ENCODE results near the gene FYN.

DNA sequence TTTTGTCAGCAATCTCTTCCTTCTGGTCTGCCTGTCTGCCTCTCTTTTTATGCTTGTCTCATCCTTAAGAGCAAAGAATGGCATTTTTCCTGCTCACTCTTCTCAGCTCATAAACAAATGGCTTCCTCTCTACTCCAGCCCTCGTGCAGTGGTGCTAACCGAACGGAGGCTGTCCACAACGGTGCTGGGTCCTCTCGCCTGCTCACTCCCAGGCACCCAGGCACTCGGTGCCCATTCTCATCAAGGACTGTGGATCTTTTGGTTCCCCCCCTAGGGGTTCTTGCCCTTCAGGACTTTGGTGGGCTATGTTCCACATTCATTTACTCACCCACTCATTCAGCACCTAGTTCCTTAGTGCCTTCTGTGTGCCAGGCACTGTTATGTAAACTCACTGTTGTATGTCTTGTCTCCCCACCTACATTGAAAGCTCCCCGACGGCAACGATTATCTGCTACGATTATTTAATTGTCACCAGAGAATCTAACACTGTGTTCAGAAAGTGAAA lies 113.9 kb downstream of the FYN start:
- TF ChIP-seq CTCF (IDR thresholded peaks at IDR 0.05; ENCODE audit: low read depth, low read length) (no peak), POLR2A (IDR thresholded peaks at IDR 0.05; ENCODE audit: extremely low read depth, insufficient read length) (no peak), MYC (IDR thresholded peaks at IDR 0.05; ENCODE audit: low read depth, low read length) (no peak)
- TF ChIP-seq, protein P1, sequence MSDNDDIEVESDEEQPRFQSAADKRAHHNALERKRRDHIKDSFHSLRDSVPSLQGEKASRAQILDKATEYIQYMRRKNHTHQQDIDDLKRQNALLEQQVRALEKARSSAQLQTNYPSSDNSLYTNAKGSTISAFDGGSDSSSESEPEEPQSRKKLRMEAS (IDR thresholded peaks at IDR 0.05; ENCODE audit: low read depth, low read length) = no peak
